ENCODE measurements around the gene PNMA8B.

PNMA8B gene

GRCh38 chr19:46469541-46470185 lies 26.0 kb downstream of the PNMA8B start:
- H3K4me2 ChIP-seq (ENCODE audit: low read length), result no peak overlapping the region
- peaks cover 4% of the 10 kb centered on the region; the same call in 1 of the 2 replicates for H3K27me3 ChIP-seq (ENCODE audit: low read depth, low read length)
- no peak overlapping the region for H3K4me3 ChIP-seq (ENCODE audit: low read length)
- H3K79me2 ChIP-seq (ENCODE audit: low read length), result no peaks in the 10 kb centered on the region
- no peak overlapping the region for H3K27ac ChIP-seq (ENCODE audit: low read length)
- H4K20me1 ChIP-seq (ENCODE audit: insufficient read depth, low read length), result no peaks in the 10 kb centered on the region
- no peak for TF ChIP-seq EZH2phosphoT487 (IDR thresholded peaks at IDR 0.05; ENCODE audit: low read depth)
- TF ChIP-seq CTCF (IDR thresholded peaks at IDR 0.05; ENCODE audit: low read depth, low read length), result no peak
- H2AFZ ChIP-seq (ENCODE audit: low read depth, low read length), result no peak overlapping the region
- no peaks in the 10 kb centered on the region for H3K36me3 ChIP-seq (replicated peaks; ENCODE audit: low read depth, low read length)
- no peak overlapping the region for H3K9ac ChIP-seq (ENCODE audit: low read length)
- H3K4me1 ChIP-seq (ENCODE audit: low read length), result peaks cover 48% of the 10 kb centered on the region
- no peaks in the 10 kb centered on the region for H3K9me3 ChIP-seq (ENCODE audit: insufficient read depth, low read length)

GRCh38 chr19:46466536-46467196 lies 29.0 kb downstream of the PNMA8B start:
- Histone ChIP-seq H3K79me2 (ENCODE audit: low read length) (no peaks in the 10 kb centered on the region), H2AFZ (ENCODE audit: low read depth, low read length) (peak overlapping the region; percentile 81), H3K9me3 (ENCODE audit: insufficient read depth, low read length) (no peaks in the 10 kb centered on the region), H3K4me3 (ENCODE audit: low read length) (peak overlapping the region; percentile 68), H3K36me3 (replicated peaks; ENCODE audit: low read depth, low read length) (no peaks in the 10 kb centered on the region), H3K4me2 (ENCODE audit: low read length) (peak overlapping the region; percentile 86), H3K27me3 (ENCODE audit: low read depth, low read length) (0 out of 2 replicates have a peak, but pooled peaks cover 5% of the 10 kb centered on the region), H4K20me1 (ENCODE audit: insufficient read depth, low read length) (no peaks in the 10 kb centered on the region), H3K4me1 (ENCODE audit: low read length) (peaks cover 42% of the 10 kb centered on the region), H3K27ac (ENCODE audit: low read length) (peak overlapping the region; percentile 94), H3K9ac (ENCODE audit: low read length) (peak overlapping the region; percentile 70)
- TF ChIP-seq EZH2phosphoT487 (IDR thresholded peaks at IDR 0.05; ENCODE audit: low read depth) (no peak), CTCF (IDR thresholded peaks at IDR 0.05; ENCODE audit: low read depth, low read length) (no peak)

- Histone ChIP-seq H2AFZ (ENCODE audit: low read depth, low read length) (no peak overlapping the region), H3K9ac (ENCODE audit: low read length) (no peak overlapping the region), H3K27ac (ENCODE audit: low read length) (no peak overlapping the region), H3K4me3 (ENCODE audit: low read length) (no peak overlapping the region), H3K4me1 (ENCODE audit: low read length) (peaks cover 42% of the 10 kb centered on the region), H3K36me3 (replicated peaks; ENCODE audit: low read depth, low read length) (no peaks in the 10 kb centered on the region), H3K4me2 (ENCODE audit: low read length) (no peak overlapping the region), H4K20me1 (ENCODE audit: insufficient read depth, low read length) (no peaks in the 10 kb centered on the region), H3K79me2 (ENCODE audit: low read length) (no peaks in the 10 kb centered on the region), H3K9me3 (ENCODE audit: insufficient read depth, low read length) (no peaks in the 10 kb centered on the region), H3K27me3 (ENCODE audit: low read depth, low read length) (0 out of 2 replicates have a peak, but pooled peaks cover 5% of the 10 kb centered on the region)
- TF ChIP-seq CTCF (IDR thresholded peaks at IDR 0.05; ENCODE audit: low read depth, low read length), result no peak
- no peak for TF ChIP-seq EZH2phosphoT487 (IDR thresholded peaks at IDR 0.05; ENCODE audit: low read depth)
These were observed 32.2 kb downstream of the PNMA8B start for GRCh38 chr19:46463516-46463915.

- Histone ChIP-seq H3K4me1 (ENCODE audit: low read length) (peaks cover 25% of the 10 kb centered on the region), H3K27ac (ENCODE audit: low read length) (no peak overlapping the region), H2AFZ (ENCODE audit: low read depth, low read length) (no peak overlapping the region)
These were observed 34.1 kb downstream of the PNMA8B start for GRCh38 chr19:46461537-46461936.

More at GRCh38 chr19:46461537-46461936, 34.1 kb downstream of the PNMA8B start:
- Histone ChIP-seq H3K9ac (ENCODE audit: low read length) (no peak overlapping the region), H3K4me2 (ENCODE audit: low read length) (no peak overlapping the region), H3K36me3 (replicated peaks; ENCODE audit: low read depth, low read length) (no peaks in the 10 kb centered on the region), H3K4me3 (ENCODE audit: low read length) (no peak overlapping the region), H3K27me3 (ENCODE audit: low read depth, low read length) (0 out of 2 replicates have a peak, but pooled peaks cover 5% of the 10 kb centered on the region), H4K20me1 (ENCODE audit: insufficient read depth, low read length) (no peaks in the 10 kb centered on the region), H3K79me2 (ENCODE audit: low read length) (no peaks in the 10 kb centered on the region), H3K9me3 (ENCODE audit: insufficient read depth, low read length) (no peaks in the 10 kb centered on the region)
- TF ChIP-seq EZH2phosphoT487 (IDR thresholded peaks at IDR 0.05; ENCODE audit: low read depth) (no peak), CTCF (IDR thresholded peaks at IDR 0.05; ENCODE audit: low read depth, low read length) (no peak)
